Caco-2 (cell line): Measurements from ENCODE around the gene CEL. TPM values are rescaled to one million over a fixed set of nuclear protein-coding genes. Genes with fewer than 3 reads are reported as not detected.
A peak's percentile ranks its signal among the peaks of the same experiment; 100 is the strongest.

Experiments
- BruUV-seq: library from RNA; stranded (reverse); fragments of 400-500 nt; replicated peaks from 2 replicates; lab custom pipeline; 2021; lab: Mats Ljungman, UMichigan
- CTCF ChIA-PET: fragments of 300-600 bp; sonication (Branson Sonifier 250); formaldehyde crosslinking; loops from one replicate; lab custom pipeline; 2022; ENCODE audit warnings: antibody characterized with exemption; lab: Charles Lee
- POLR2A ChIA-PET: fragments of 300-600 bp; sonication (Branson Sonifier 250); formaldehyde crosslinking; loops from one replicate; lab custom pipeline; 2022; ENCODE audit warnings: antibody characterized with exemption; lab: Charles Lee
- DNase-seq, 2 experiments: peaks; one replicate each; pipeline versions ENCODE4 v3.0.0 to v3.0.0-alpha.2; 2020 to 2022
- H3K27me3 ChIP-seq: replicated peaks from 2 replicates; pipeline ENCODE4 v1.6.0; 2011; ENCODE audit warnings: low read length; ENCODE audit not compliant: control insufficient read depth, insufficient read depth
- H3K36me3 ChIP-seq: 2 replicates; pipeline ENCODE4 v1.5.1; 2011; ENCODE audit warnings: low read length; ENCODE audit not compliant: control insufficient read depth, insufficient read depth
- H3K4me1 ChIP-seq: fragments of 250-450 bp; sonication (Bioruptor Pico); 2 replicates; pipeline ENCODE4 v1.5.1; 2020; ENCODE audit warnings: mild to moderate bottlenecking
- H3K4me3 ChIP-seq: 2 replicates; pipeline ENCODE4 v1.5.1; 2011; ENCODE audit warnings: low read depth, mild to moderate bottlenecking, control low read depth, low read length
- H3K9me3 ChIP-seq: fragments of 250-450 bp; sonication (Bioruptor Pico); 2 replicates; pipeline ENCODE4 v1.5.1; 2020; ENCODE audit warnings: mild to moderate bottlenecking, moderate library complexity
- H3K27ac Mint-ChIP-seq: one replicate; pipeline ENCODE4 v1.8.0; 2022; ENCODE audit warnings: mixed read lengths; ENCODE audit not compliant: unreplicated experiment
- H3K27me3 Mint-ChIP-seq: one replicate; pipeline ENCODE4 v1.8.0; 2022; ENCODE audit warnings: mixed read lengths; ENCODE audit not compliant: insufficient read depth, unreplicated experiment
- H3K36me3 Mint-ChIP-seq: one replicate; pipeline ENCODE4 v1.8.0; 2022; ENCODE audit warnings: mild to moderate bottlenecking, mixed read lengths; ENCODE audit not compliant: insufficient read depth, unreplicated experiment
- H3K4me1 Mint-ChIP-seq: one replicate; pipeline ENCODE4 v1.8.0; 2022; ENCODE audit warnings: low read depth, mixed read lengths; ENCODE audit not compliant: unreplicated experiment
- H3K4me3 Mint-ChIP-seq: one replicate; pipeline ENCODE4 v1.8.0; 2022; ENCODE audit warnings: mild to moderate bottlenecking, moderate library complexity, mixed read lengths; ENCODE audit not compliant: unreplicated experiment
- H3K9me3 Mint-ChIP-seq: one replicate; pipeline ENCODE4 v1.8.0; 2022; ENCODE audit warnings: mixed read lengths; ENCODE audit not compliant: unreplicated experiment
- intact Hi-C: fragments of 100-400 bp; cut with micrococcal nuclease; formaldehyde crosslinking; loops from one replicate; pipeline ENCODE4 v1.10.0; 2022; ENCODE audit not compliant: unreplicated experiment
- total RNA-seq: library from RNA; stranded (reverse); gene quantifications from 2 replicates; pipeline ENCODE4 v1.2.3, GENCODE V29; 2022
- TF ChIP-seq, protein P1 (sequence below), 2 experiments: fragments of 200-600 bp in 1 of 2; IDR thresholded peaks; 1 replicate in 1 of 2; 2 replicates in 1 of 2; pipeline versions ENCODE4 v1.5.1 to v1.8.0; 2011 to 2022; ENCODE audit warnings: antibody characterized with exemption in 1 of 2, control low read depth in 1 of 2, inconsistent platforms in 1 of 2, low read depth in 1 of 2, low read length in 1 of 2, mild to moderate bottlenecking in 1 of 2, moderate library complexity in 1 of 2; ENCODE audit not compliant: insufficient read depth in 1 of 2, severe bottlenecking in 1 of 2, unreplicated experiment in 1 of 2

The CEL gene
- total RNA-seq, 1 experiment from 2014 or later, result 2.0 TPM

DNA sequence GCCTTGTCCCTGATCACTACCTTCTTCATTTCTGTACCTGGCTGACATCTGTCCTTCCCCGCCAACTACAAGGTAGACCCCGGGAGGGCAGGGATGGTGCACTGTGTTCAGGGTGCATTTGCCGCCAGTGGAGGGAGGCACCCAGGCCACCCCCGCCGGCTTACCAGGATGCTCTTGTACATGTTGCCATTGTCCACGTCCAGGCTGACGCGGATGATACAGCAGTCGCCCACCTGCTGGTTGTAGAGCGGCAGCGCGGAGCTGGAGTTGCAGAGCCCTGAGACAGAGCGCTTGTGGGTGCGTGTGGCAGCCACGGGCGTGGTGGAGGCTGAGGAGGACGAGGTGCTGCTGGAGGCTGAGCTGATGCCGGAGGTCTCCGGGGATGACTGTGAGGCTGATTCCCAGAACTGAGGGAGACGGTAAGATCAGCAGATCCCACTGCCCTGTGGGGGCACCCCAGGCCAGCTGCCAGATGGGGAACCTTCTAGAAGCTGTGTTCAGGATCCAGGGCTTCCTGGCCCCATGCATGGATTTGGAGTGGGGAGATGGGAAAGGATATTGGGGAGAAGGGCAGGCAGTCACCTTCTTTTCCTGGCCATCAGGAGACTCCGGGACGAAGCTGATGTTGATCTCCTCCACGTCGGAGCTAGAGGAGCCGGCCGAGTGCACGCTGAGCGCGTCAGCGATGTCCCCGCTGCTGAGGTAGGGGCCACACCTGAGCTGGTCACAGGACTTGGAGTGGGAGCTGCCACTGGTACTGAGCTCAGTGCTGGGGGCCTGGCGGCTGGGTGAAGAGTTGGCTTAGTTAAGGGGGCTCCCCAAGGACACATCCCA lies 39.8 kb downstream of the CEL start:
- H3K4me3 Mint-ChIP-seq, result no peak overlapping the region
- Histone ChIP-seq H3K4me1 (no peaks in the 10 kb centered on the region), H3K9me3 (peaks cover 7% of the 10 kb centered on the region), H3K27me3 (no peaks in the 10 kb centered on the region), H3K4me3 (no peak overlapping the region), H3K36me3 (peaks cover 5% of the 10 kb centered on the region)
- TF ChIP-seq, protein P1, sequence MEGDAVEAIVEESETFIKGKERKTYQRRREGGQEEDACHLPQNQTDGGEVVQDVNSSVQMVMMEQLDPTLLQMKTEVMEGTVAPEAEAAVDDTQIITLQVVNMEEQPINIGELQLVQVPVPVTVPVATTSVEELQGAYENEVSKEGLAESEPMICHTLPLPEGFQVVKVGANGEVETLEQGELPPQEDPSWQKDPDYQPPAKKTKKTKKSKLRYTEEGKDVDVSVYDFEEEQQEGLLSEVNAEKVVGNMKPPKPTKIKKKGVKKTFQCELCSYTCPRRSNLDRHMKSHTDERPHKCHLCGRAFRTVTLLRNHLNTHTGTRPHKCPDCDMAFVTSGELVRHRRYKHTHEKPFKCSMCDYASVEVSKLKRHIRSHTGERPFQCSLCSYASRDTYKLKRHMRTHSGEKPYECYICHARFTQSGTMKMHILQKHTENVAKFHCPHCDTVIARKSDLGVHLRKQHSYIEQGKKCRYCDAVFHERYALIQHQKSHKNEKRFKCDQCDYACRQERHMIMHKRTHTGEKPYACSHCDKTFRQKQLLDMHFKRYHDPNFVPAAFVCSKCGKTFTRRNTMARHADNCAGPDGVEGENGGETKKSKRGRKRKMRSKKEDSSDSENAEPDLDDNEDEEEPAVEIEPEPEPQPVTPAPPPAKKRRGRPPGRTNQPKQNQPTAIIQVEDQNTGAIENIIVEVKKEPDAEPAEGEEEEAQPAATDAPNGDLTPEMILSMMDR (IDR thresholded peaks at IDR 0.05; ENCODE audit: insufficient read depth in 1 of 2, low read depth in 1 of 2, low read length in 1 of 2, severe bottlenecking in 1 of 2, unreplicated experiment in 1 of 2), result no peak
- H3K9me3 Mint-ChIP-seq, result peaks cover 2% of the 10 kb centered on the region
- ChIA-PET POLR2A (no interaction called here), CTCF (interaction anchor here (1.0 kb wide), 1 partner anchor 43 kb away, joined by 3 read pairs; no protein-coding TSS in a partner anchor)
- intact Hi-C loops, result no loop called here
- H3K27ac Mint-ChIP-seq, result no peak overlapping the region
- DNase-seq, result peak in 1 of 2 experiments; percentile 34
- no TSS peak for BruUV-seq
- H3K36me3 Mint-ChIP-seq, result peaks cover 43% of the 10 kb centered on the region
- H3K27me3 Mint-ChIP-seq, result no peaks in the 10 kb centered on the region
- no peaks in the 10 kb centered on the region for H3K4me1 Mint-ChIP-seq

DNA sequence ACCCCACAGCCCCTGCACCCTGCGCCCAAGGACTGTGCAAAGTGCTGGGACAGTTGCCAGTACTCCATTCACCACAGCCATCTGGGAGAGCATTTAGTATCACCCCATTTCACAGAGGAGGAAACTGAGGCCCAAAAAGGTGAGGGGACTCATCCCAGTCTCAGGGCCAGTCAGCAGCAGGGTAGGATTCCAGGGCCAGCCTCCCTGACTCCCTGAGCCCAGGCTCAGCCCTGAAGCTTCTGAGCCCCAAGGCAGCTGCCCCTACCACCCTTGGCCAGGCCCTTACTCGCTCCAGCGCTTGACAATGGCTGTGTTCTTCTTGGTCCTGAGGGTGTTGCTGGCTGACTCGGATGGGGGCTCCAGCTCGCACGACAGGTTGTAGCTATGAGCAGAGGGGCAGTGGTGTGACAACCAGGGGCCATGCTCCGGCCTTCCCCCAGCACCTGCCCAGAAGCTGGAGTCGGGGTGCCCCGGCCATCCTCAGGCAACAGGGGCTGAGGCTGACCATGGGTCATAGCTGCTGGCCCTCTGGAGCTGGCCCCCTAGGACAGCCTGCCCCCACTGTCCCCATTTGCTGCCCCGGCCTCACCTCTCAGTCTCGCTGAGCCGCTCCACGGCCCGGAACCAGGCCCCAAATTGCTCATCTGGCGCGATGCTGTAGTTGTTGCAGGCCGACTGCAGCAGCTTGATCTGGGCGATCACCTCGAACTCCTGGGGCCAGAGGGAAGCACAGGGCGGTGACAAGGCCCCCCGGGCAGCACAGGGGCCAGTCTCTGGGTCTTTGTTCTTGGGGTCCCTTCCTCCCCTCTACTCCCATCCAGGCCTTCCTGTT lies 40.6 kb downstream of the CEL start:
- Mint-ChIP-seq H3K4me3 (no peak overlapping the region), H3K27ac (no peak overlapping the region), H3K36me3 (peaks cover 46% of the 10 kb centered on the region), H3K4me1 (no peaks in the 10 kb centered on the region), H3K9me3 (no peaks in the 10 kb centered on the region), H3K27me3 (no peaks in the 10 kb centered on the region)
- TF ChIP-seq, protein P1 (IDR thresholded peaks at IDR 0.05; ENCODE audit: insufficient read depth in 1 of 2, low read depth in 1 of 2, low read length in 1 of 2, severe bottlenecking in 1 of 2, unreplicated experiment in 1 of 2), result no peak
- DNase-seq, result no peak
- no TSS peak for BruUV-seq
- ChIA-PET CTCF (interaction anchor here (1.0 to 1.7 kb wide), 2 partner anchors 42 kb away, joined by 3 to 10 read pairs; no protein-coding TSS in a partner anchor), POLR2A (no interaction called here)
- H3K36me3 ChIP-seq, result peaks cover 5% of the 10 kb centered on the region
- H3K4me1 ChIP-seq, result no peaks in the 10 kb centered on the region
- no peaks in the 10 kb centered on the region for H3K27me3 ChIP-seq
- intact Hi-C loops, result loop anchor here (1.0 kb wide), 1 partner anchor 45 kb away; no protein-coding TSS in a partner anchor
- H3K9me3 ChIP-seq, result no peaks in the 10 kb centered on the region
- H3K4me3 ChIP-seq, result no peak overlapping the region
